ENCODE data around the gene MORC2. TPM values are rescaled to one million over a fixed set of nuclear protein-coding genes. Genes with fewer than 3 reads are reported as not detected.

Gene MORC2
- total RNA-seq, 2 experiments from 2014 or later = 22.9 to 35.6 TPM

GRCh38 chr22:30968924-30969531 is 454 bp upstream of the MORC2 start, which contains the start of gene TUG1:
Gene TUG1, plus strand, starts transcription at chr22:30969265.
- peak within 1 kb of the TSS; percentile 81 for H3K4me3 ChIP-seq (ENCODE audit: low read depth, low read length, poor library complexity, severe bottlenecking)
- TF ChIP-seq CTCF (conservative IDR thresholded peaks at IDR 0.05; ENCODE audit: low read length) = no peak
- no peak for TF ChIP-seq EZH2phosphoT487 (IDR thresholded peaks at IDR 0.05; ENCODE audit: borderline replicate concordance, low read depth, low read length)
- H3K9me3 ChIP-seq (ENCODE audit: low read length) = no peaks in the 10 kb centered on the region
- no TSS peak for BruUV-seq (replicated peaks)
- peaks cover 57% of the 10 kb centered on the region for H3K36me3 ChIP-seq (ENCODE audit: insufficient read depth, low read length)
- H3K9me2 ChIP-seq (ENCODE audit: insufficient read depth, low read length) = no peaks in the 10 kb centered on the region
- intact Hi-C loops (cut with micrococcal nuclease; ENCODE audit: unreplicated experiment) = loop anchor here (1.0 kb wide), 2 partner anchors 111 to 115 kb away; no protein-coding TSS in a partner anchor
- peaks cover 89% of the 10 kb centered on the region for H3K79me2 ChIP-seq (ENCODE audit: insufficient read depth, low read depth, low read length)
- peak within 1 kb of the TSS; percentile 57 for H2AFZ ChIP-seq (ENCODE audit: low read length)
- peak within 1 kb of the TSS; percentile 88 for H3K27ac ChIP-seq (ENCODE audit: low read depth, low read length, poor library complexity, severe bottlenecking)
- POLR2A ChIA-PET = interaction anchor here (0.6 to 2.0 kb wide), 7 partner anchors 11 to 321 kb away, joined by 3 to 7 read pairs (median 4); no protein-coding TSS in a partner anchor
- H3K4me1 ChIP-seq (ENCODE audit: insufficient read depth, low read length, poor library complexity, severe bottlenecking) = peaks cover 60% of the 10 kb centered on the region
- peaks cover 43% of the 10 kb centered on the region for H4K20me1 ChIP-seq (ENCODE audit: insufficient read depth, low read length)
- H3K4me2 ChIP-seq (ENCODE audit: low read length) = peak within 1 kb of the TSS; percentile 86
- DNase-seq (ENCODE audit: low spot score) = peak; percentile 98
- CTCF ChIA-PET (ENCODE audit: unreplicated experiment) = no interaction called here

- Histone ChIP-seq H3K4me3 (ENCODE audit: low read depth, low read length, poor library complexity, severe bottlenecking) (peak overlapping the region; percentile 21), H3K27ac (ENCODE audit: low read depth, low read length, poor library complexity, severe bottlenecking) (no peak overlapping the region), H3K9me2 (ENCODE audit: insufficient read depth, low read length) (no peaks in the 10 kb centered on the region), H3K79me2 (ENCODE audit: insufficient read depth, low read depth, low read length) (peaks cover 64% of the 10 kb centered on the region), H2AFZ (ENCODE audit: low read length) (no peak overlapping the region), H3K4me2 (ENCODE audit: low read length) (peak overlapping the region; percentile 74), H4K20me1 (ENCODE audit: insufficient read depth, low read length) (peaks cover 17% of the 10 kb centered on the region), H3K4me1 (ENCODE audit: insufficient read depth, low read length, poor library complexity, severe bottlenecking) (peaks cover 39% of the 10 kb centered on the region), H3K36me3 (ENCODE audit: insufficient read depth, low read length) (peaks cover 27% of the 10 kb centered on the region), H3K9me3 (ENCODE audit: low read length) (no peaks in the 10 kb centered on the region)
- TF ChIP-seq CTCF (conservative IDR thresholded peaks at IDR 0.05; ENCODE audit: low read length) = no peak
- no peak for TF ChIP-seq EZH2phosphoT487 (IDR thresholded peaks at IDR 0.05; ENCODE audit: borderline replicate concordance, low read depth, low read length)
- intact Hi-C loops (cut with micrococcal nuclease; ENCODE audit: unreplicated experiment) = no loop called here
- POLR2A ChIA-PET = interaction anchor here (0.6 to 1.6 kb wide), 2 partner anchors 119 to 523 kb away, joined by 3 to 6 read pairs; no protein-coding TSS in a partner anchor
- DNase-seq (ENCODE audit: low spot score) = no peak
- CTCF ChIA-PET (ENCODE audit: unreplicated experiment) = no interaction called here
- no TSS peak for BruUV-seq (replicated peaks)
These were observed 3.7 kb downstream of the MORC2 start for GRCh38 chr22:30964858-30965257.

- no peak for DNase-seq (ENCODE audit: low spot score)
- no TSS peak for BruUV-seq (replicated peaks)
- ChIA-PET CTCF (ENCODE audit: unreplicated experiment) (no interaction called here), POLR2A (no interaction called here)
- Histone ChIP-seq H3K9me2 (ENCODE audit: insufficient read depth, low read length) (no peaks in the 10 kb centered on the region), H2AFZ (ENCODE audit: low read length) (no peak overlapping the region), H4K20me1 (ENCODE audit: insufficient read depth, low read length) (no peaks in the 10 kb centered on the region), H3K4me1 (ENCODE audit: insufficient read depth, low read length, poor library complexity, severe bottlenecking) (no peaks in the 10 kb centered on the region), H3K79me2 (ENCODE audit: insufficient read depth, low read depth, low read length) (no peaks in the 10 kb centered on the region), H3K4me3 (ENCODE audit: low read depth, low read length, poor library complexity, severe bottlenecking) (no peak overlapping the region), H3K4me2 (ENCODE audit: low read length) (no peak overlapping the region), H3K36me3 (ENCODE audit: insufficient read depth, low read length) (peaks cover 81% of the 10 kb centered on the region), H3K27ac (ENCODE audit: low read depth, low read length, poor library complexity, severe bottlenecking) (no peak overlapping the region), H3K9me3 (ENCODE audit: low read length) (no peaks in the 10 kb centered on the region)
- TF ChIP-seq CTCF (conservative IDR thresholded peaks at IDR 0.05; ENCODE audit: low read length) (no peak), EZH2phosphoT487 (IDR thresholded peaks at IDR 0.05; ENCODE audit: borderline replicate concordance, low read depth, low read length) (no peak)
- intact Hi-C loops (cut with micrococcal nuclease; ENCODE audit: unreplicated experiment) = no loop called here
These were observed 13.4 kb downstream of the MORC2 start for GRCh38 chr22:30955153-30955552.
